Medulla oblongata (tissue), 1 donor: ENCODE results near the gene HACD1.

Experiments
- DNase-seq: peaks from one replicate; pipeline ENCODE4 v3.0.0-alpha.2; 2015; ENCODE audit errors: extremely low spot score

Gene HACD1

DNA sequence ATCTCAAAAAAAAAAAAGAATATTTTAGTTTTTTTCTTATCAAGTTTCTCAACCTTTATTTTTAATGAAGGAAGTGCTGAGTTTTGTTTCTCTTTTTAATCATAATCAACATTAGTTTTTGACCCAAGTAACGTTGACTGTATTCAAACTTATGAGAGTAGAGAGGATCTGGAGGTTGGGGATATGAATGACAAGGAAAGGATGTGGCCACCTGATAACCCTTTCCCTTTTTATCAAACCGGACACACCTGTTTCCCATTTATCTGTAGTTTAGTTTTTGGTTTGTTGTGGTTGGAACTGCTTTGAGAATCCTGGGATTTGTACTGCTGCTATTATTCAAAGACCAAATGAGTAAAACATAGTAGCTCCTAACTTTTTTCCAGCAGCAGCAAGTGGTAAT lies 38.6 kb downstream of the HACD1 start:
- no peak for DNase-seq

DNA sequence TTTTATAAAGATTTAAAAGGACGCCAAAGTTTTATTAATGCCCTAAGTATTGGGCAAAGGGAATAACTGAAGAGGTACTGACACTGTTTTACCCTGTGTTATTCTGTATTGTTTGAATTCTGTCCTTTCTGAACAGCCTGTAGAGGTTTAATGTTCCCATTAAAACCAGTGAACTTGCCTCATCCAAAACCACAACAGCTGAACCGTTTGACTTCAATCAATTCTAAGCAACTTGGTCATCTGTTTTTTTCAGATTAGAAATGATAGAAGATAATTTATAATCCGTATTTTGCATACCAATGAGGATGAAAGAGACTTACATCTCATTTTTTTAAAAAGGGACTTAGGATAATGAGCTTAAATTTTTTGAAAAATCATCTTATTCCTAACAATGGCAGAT lies 40.4 kb downstream of the HACD1 start:
- no peak for DNase-seq

DNA sequence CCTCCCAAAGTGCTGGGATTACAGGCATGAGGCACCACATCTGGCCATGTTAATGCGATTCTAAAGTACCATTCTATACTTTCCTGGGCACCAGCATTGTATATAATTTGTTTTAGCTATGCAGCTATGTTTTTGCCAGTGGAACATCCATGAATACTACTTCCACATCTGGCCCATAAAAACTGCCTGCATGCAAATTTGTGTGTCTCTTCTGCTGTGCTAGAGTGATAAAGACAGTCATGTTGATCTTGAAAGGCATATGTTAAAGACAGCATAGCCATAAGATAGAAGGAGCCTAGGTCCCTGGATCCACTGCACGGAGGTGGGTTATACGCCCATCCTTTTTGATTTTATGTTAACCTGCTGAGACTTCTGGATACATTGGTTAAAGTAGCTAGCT lies 52.3 kb downstream of the HACD1 start:
- no peak for DNase-seq

DNA sequence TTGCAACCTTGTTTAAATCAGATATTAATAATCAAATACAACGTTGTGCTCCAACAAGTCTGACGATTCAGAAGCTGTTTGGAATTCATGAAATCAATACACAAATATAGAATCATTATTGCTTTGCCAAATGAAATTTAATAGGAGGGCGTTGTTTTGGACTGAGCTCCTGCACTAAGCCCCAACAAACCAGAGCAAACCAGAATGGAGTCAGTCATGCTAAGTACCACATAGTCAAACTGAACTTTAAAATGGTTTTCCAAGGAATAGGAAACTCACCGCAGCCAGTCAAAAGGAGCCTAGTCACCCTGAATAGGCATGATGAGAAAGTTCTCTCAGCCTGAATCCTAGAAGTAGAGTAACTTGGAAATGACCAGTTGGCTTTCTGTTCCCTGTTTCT lies 53.7 kb downstream of the HACD1 start:
- no peak for DNase-seq

DNA sequence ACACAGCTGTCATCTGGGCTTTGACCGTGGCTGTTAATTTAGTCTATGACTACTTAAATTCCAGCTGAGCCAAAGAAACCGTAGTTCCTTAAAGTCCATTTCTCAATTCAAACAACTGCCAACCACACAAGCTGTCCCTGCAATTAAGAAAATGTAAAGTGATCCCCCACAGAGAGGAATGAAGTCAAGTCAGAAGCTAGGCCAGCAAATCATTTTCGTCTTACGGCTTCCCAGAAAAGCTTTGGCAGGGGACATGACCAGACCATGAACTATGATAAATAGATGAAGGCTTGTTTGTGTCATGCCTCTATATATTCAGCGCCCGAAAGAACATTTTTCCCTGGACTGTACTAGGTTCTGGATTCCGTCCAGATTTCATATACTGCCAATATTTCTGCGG lies 54.6 kb downstream of the HACD1 start:
- no peak for DNase-seq

DNA sequence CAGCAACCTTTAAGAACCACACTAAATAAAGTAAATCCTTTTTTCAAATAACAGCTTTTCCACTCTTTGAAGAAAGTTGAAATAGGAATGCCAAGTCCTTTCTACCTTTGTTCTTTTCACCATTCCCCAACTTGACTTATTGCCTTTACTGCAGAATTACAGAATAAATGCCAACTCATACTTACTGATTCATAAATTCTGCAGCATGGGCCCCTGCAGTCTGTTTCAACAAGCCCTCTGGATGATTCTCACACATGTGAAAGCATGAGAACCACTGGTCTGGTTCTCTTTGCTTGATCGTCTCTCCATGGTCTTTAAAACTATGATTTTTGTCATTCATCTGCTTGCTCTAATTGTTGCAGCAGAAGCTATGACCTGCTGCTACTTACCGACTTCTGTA lies 56.1 kb downstream of the HACD1 start:
- no peak for DNase-seq

DNA sequence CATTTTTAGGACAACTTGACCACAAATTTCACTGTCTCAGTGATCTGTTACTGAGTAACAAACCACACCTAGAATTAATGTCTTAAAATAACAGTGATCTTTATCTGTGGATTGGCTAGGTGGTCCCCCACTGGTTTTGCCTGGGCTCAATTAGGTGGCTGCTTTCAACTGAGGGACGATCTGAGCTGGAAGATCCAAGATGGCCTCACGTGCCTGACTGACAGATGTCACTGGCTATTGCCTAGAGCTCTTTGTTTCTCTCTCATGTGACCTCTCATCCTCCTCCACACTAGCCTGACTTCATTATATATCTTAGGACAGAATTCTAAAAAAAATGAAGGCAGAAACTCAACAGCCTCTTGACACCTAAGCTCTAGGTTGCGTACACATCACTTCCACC lies 59.7 kb downstream of the HACD1 start:
- DNase-seq: no peak

DNA sequence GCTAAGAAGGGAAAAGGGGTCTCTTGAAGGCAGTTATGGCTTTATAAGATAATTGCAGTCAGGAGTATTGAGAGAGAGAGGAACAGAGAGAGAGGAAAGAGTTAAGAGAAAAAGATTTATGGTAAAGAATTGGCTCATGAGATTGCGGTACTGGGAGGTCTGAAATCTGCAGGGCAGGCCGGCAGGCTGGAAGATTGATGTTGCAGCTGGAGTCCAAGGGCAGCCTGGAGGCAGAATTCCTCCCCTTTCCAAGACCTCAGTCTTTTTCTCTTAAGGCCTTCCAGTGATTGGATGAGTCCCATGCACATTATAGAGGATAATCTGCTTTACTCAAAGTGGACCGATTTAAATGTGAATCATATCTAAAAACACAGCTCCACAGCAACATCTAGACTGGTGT lies 68.4 kb downstream of the HACD1 start:
- DNase-seq: no peak

DNA sequence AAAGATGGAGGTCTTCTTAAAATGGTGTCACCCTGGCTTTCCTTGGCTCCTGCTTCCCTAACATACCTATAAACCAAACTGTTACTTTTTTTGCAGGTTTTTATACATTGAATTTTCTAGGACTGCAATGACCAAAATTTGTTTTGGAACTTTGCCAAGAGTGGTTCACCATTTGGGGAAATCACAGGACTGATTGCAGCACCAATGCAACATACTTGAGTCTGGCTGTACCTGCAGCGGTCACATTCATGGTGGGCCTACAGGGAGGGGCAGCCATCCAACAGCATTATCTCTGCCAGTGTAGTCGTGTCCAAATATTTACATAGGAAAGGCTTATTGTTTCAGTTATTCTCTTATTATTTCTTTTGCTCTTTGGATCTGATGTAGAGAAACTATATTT lies 69.0 kb downstream of the HACD1 start:
- no peak for DNase-seq

DNA sequence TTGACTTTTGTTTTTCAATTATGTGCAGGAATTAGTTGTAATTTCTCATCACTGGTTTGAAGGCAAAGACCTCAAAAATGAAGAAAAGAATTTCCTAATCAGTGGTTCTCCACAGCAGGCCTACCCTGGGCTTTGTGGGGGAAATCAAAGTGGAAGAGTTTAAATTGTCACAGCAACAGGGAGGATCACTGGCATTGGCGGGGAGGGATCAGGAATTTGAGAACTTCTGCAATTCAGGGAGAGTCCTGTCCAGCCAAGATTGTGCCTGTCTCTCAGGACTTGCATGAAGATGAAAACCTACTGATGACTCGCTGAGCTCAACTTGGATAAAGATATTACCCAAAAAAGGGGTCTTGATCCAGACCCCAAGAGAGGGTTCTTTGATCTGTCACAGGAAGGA lies 70.1 kb downstream of the HACD1 start:
- DNase-seq: no peak

DNA sequence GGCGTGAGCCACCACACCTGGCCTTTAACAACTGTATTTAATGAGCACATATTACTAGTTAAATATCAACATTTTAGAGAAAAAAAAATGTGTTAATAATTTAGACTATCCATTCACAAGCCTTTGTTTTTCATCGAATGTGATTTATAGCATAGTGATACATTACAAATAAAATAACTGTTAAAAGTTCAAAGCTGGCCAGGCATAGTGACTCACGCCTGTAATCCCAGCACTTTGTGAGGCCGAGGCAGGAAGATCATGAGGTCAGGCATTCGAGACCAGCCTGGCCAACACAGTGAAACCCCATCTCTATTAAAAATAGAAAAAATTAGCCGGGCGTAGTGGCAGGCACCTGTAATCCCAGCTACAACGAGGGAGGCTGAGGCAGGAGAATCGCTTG lies 72.7 kb downstream of the HACD1 start:
- no peak for DNase-seq
